HepG2 (cell line): Measurements from ENCODE around the gene MPC1. TPM values are rescaled to one million over a fixed set of nuclear protein-coding genes. Genes with fewer than 3 reads are reported as not detected.

Experiments
- AKAP8 ChIP-seq: sonication (generic); formaldehyde crosslinking; IDR thresholded peaks from 2 replicates; pipeline ENCODE4 v1.5.1; 2020; ENCODE audit warnings: mild to moderate bottlenecking, missing genetic modification reagents
- EP300 ChIP-seq, 3 experiments: sonication (generic) in 1 of 3; formaldehyde crosslinking in 1 of 3; IDR thresholded peaks; 2 replicates each; pipeline versions ENCODE4 v1.5.1 to v1.6.1; 2011 to 2020; ENCODE audit warnings: low read depth in 2 of 3, low read length in 2 of 3, borderline replicate concordance in 1 of 3, improper control_type of control experiment in 1 of 3, mild to moderate bottlenecking in 1 of 3, missing genetic modification reagents in 1 of 3, moderate library complexity in 1 of 3
- ZNF367 ChIP-seq: sonication (generic); formaldehyde crosslinking; IDR thresholded peaks from 2 replicates; pipeline ENCODE4 v1.4.0; 2020; ENCODE audit warnings: missing genetic modification reagents, borderline replicate concordance
- ZNF570 ChIP-seq: sonication (generic); formaldehyde crosslinking; IDR thresholded peaks from 2 replicates; pipeline ENCODE4 v1.4.0; 2020; ENCODE audit warnings: mild to moderate bottlenecking, missing genetic modification reagents, borderline replicate concordance
- ZNF619 ChIP-seq: sonication (generic); formaldehyde crosslinking; IDR thresholded peaks from 2 replicates; pipeline ENCODE4 v1.4.0; 2020; ENCODE audit warnings: mild to moderate bottlenecking, missing genetic modification reagents
- ZNF878 ChIP-seq: sonication (generic); formaldehyde crosslinking; IDR thresholded peaks from 2 replicates; pipeline ENCODE4 v1.8.1; 2023; ENCODE audit warnings: mild to moderate bottlenecking, missing genetic modification reagents, moderate library complexity
- polyA plus RNA-seq, 8 experiments: library from polyadenylated mRNA; depleted of rRNA in 3 of 8; stranded (reverse) in 7 of 8; unstranded in 1 of 8; fragments of >200 nt; fragmentation: Illumina TruSeq in 4 of 8; extraction: Trizol in 4 of 8; gene quantifications; 2 replicates each; pipeline versions ENCODE4 v1.2.1 to v1.2.3, GENCODE V29; 2011 to 2016; ENCODE audit warnings: low read depth in 4 of 8, missing spikeins in 1 of 8, mixed read lengths in 1 of 8; ENCODE audit not compliant: insufficient read depth in 1 of 8
- total RNA-seq, 5 experiments: library from RNA; depleted of rRNA; stranded (reverse); fragments of >200 nt; fragmentation: Illumina TruSeq; extraction: Trizol; gene quantifications; 2 replicates each; pipeline ENCODE4 v1.2.3, GENCODE V29; 2016; ENCODE audit warnings: low read depth in 1 of 5
- TF ChIP-seq, protein P1 (sequence below): sonication (generic); formaldehyde crosslinking; IDR thresholded peaks from 2 replicates; pipeline ENCODE4 v1.9.0; 2021; ENCODE audit warnings: missing genetic modification reagents, borderline replicate concordance
- TF ChIP-seq, protein P2 (sequence below): sonication (generic); formaldehyde crosslinking; IDR thresholded peaks from 2 replicates; pipeline ENCODE4 v1.9.0; 2022; ENCODE audit warnings: low read depth, missing genetic modification reagents
- TF ChIP-seq, protein P3 (sequence below): sonication (generic); formaldehyde crosslinking; IDR thresholded peaks from 2 replicates; pipeline ENCODE4 v1.4.0; 2020; ENCODE audit warnings: missing genetic modification reagents, borderline replicate concordance
- TF ChIP-seq, protein P4 (sequence below): sonication (generic); formaldehyde crosslinking; IDR thresholded peaks from 2 replicates; pipeline ENCODE4 v1.9.0; 2022; ENCODE audit warnings: missing genetic modification reagents, mild to moderate bottlenecking, borderline replicate concordance
- TF ChIP-seq, protein P5 (sequence below): sonication (generic); formaldehyde crosslinking; IDR thresholded peaks from 2 replicates; pipeline ENCODE4 v1.4.0; 2020; ENCODE audit warnings: mild to moderate bottlenecking, missing genetic modification reagents
- TF ChIP-seq, protein P6 (sequence below): sonication (generic); formaldehyde crosslinking; IDR thresholded peaks from 2 replicates; pipeline ENCODE4 v1.5.1; 2020; ENCODE audit warnings: mild to moderate bottlenecking, missing genetic modification reagents, moderate library complexity

MPC1 gene
- total and polyA plus RNA-seq, 2 of the 13 experiments (the other 11 are each of a cell fraction or from before 2014, with no cell fraction given), result 189 to 214 TPM

DNA sequence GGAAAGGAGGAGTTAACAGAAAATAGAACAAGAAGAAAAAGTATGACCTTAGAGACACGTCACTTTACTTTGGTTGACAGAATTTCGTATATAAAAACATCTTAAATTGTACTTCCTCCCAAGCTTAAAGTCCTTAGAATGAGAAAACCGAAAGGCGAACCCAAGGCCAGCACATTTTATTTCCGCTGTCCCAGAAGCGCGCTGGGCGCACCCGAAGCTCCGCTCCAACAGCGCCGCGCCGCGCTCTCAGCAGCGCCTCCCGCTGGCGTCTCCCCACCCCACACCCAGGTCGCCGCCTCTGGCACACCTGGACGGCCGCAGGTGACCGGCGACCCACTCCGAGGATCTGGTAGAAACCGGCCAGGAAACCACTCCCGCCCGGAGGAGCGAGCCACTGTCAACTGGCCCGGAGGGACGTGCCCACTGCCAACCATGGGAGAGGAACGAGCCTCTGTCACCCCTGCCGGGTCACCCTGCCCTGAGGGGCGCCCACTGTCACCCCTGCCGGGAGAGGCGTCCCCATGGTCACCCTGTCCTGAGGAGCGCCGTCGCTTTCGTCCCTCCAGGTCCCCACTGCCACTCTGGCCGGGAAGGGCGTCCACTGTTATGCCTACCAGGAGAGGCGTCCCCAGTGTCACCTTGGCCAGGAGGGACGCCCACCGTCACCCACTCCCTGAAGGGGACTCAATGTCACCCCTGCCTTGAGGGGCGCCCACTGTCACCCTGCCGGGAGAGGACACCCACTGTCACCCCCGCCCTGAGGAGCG lies 824 bp downstream of the MPC1 start (continued):
- TF ChIP-seq, protein P1, sequence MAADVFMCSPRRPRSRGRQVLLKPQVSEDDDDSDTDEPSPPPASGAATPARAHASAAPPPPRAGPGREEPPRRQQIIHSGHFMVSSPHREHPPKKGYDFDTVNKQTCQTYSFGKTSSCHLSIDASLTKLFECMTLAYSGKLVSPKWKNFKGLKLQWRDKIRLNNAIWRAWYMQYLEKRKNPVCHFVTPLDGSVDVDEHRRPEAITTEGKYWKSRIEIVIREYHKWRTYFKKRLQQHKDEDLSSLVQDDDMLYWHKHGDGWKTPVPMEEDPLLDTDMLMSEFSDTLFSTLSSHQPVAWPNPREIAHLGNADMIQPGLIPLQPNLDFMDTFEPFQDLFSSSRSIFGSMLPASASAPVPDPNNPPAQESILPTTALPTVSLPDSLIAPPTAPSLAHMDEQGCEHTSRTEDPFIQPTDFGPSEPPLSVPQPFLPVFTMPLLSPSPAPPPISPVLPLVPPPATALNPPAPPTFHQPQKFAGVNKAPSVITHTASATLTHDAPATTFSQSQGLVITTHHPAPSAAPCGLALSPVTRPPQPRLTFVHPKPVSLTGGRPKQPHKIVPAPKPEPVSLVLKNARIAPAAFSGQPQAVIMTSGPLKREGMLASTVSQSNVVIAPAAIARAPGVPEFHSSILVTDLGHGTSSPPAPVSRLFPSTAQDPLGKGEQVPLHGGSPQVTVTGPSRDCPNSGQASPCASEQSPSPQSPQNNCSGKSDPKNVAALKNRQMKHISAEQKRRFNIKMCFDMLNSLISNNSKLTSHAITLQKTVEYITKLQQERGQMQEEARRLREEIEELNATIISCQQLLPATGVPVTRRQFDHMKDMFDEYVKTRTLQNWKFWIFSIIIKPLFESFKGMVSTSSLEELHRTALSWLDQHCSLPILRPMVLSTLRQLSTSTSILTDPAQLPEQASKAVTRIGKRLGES, result no peak
- TF ChIP-seq, protein P2, sequence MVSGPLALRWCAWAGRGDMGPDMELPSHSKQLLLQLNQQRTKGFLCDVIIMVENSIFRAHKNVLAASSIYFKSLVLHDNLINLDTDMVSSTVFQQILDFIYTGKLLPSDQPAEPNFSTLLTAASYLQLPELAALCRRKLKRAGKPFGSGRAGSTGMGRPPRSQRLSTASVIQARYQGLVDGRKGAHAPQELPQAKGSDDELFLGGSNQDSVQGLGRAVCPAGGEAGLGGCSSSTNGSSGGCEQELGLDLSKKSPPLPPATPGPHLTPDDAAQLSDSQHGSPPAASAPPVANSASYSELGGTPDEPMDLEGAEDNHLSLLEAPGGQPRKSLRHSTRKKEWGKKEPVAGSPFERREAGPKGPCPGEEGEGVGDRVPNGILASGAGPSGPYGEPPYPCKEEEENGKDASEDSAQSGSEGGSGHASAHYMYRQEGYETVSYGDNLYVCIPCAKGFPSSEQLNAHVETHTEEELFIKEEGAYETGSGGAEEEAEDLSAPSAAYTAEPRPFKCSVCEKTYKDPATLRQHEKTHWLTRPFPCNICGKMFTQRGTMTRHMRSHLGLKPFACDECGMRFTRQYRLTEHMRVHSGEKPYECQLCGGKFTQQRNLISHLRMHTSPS (CRISPR knock-in tag), result peak; percentile 57; the same call in 1 of the 2 replicates
- TF ChIP-seq EP300 (IDR thresholded peaks at IDR 0.05; ENCODE audit: low read depth in 2 of 2, low read length in 2 of 2), result 0 out of 4 replicates have a peak, but pooled peaks have one; percentile 8 to 19
- TF ChIP-seq EP300 (CRISPR knock-in tag; IDR thresholded peaks at IDR 0.05; ENCODE audit: borderline replicate concordance), result no peak; the same call in 1 of the 2 replicates
- TF ChIP-seq, protein P3, sequence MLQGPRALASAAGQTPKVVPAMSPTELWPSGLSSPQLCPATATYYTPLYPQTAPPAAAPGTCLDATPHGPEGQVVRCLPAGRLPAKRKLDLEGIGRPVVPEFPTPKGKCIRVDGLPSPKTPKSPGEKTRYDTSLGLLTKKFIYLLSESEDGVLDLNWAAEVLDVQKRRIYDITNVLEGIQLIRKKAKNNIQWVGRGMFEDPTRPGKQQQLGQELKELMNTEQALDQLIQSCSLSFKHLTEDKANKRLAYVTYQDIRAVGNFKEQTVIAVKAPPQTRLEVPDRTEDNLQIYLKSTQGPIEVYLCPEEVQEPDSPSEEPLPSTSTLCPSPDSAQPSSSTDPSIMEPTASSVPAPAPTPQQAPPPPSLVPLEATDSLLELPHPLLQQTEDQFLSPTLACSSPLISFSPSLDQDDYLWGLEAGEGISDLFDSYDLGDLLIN, result no peak
- peak; percentile 33; the same call in 1 of the 2 replicates for TF ChIP-seq AKAP8
- no peak for TF ChIP-seq ZNF570 (CRISPR knock-in tag)
- TF ChIP-seq, protein P4, sequence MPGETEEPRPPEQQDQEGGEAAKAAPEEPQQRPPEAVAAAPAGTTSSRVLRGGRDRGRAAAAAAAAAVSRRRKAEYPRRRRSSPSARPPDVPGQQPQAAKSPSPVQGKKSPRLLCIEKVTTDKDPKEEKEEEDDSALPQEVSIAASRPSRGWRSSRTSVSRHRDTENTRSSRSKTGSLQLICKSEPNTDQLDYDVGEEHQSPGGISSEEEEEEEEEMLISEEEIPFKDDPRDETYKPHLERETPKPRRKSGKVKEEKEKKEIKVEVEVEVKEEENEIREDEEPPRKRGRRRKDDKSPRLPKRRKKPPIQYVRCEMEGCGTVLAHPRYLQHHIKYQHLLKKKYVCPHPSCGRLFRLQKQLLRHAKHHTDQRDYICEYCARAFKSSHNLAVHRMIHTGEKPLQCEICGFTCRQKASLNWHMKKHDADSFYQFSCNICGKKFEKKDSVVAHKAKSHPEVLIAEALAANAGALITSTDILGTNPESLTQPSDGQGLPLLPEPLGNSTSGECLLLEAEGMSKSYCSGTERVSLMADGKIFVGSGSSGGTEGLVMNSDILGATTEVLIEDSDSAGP (CRISPR knock-in tag), result peak; percentile 86
- TF ChIP-seq ZNF367, result no peak
- TF ChIP-seq, protein P5, sequence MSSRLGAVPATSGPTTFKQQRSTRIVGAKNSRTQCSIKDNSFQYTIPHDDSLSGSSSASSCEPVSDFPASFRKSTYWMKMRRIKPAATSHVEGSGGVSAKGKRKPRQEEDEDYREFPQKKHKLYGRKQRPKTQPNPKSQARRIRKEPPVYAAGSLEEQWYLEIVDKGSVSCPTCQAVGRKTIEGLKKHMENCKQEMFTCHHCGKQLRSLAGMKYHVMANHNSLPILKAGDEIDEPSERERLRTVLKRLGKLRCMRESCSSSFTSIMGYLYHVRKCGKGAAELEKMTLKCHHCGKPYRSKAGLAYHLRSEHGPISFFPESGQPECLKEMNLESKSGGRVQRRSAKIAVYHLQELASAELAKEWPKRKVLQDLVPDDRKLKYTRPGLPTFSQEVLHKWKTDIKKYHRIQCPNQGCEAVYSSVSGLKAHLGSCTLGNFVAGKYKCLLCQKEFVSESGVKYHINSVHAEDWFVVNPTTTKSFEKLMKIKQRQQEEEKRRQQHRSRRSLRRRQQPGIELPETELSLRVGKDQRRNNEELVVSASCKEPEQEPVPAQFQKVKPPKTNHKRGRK, result no peak; the same call in 1 of the 2 replicates
- peak; percentile 74; the same call in 1 of the 2 replicates for TF ChIP-seq ZNF619 (CRISPR knock-in tag)
- no peak for TF ChIP-seq ZNF878 (CRISPR knock-in tag)
- TF ChIP-seq, protein P6, sequence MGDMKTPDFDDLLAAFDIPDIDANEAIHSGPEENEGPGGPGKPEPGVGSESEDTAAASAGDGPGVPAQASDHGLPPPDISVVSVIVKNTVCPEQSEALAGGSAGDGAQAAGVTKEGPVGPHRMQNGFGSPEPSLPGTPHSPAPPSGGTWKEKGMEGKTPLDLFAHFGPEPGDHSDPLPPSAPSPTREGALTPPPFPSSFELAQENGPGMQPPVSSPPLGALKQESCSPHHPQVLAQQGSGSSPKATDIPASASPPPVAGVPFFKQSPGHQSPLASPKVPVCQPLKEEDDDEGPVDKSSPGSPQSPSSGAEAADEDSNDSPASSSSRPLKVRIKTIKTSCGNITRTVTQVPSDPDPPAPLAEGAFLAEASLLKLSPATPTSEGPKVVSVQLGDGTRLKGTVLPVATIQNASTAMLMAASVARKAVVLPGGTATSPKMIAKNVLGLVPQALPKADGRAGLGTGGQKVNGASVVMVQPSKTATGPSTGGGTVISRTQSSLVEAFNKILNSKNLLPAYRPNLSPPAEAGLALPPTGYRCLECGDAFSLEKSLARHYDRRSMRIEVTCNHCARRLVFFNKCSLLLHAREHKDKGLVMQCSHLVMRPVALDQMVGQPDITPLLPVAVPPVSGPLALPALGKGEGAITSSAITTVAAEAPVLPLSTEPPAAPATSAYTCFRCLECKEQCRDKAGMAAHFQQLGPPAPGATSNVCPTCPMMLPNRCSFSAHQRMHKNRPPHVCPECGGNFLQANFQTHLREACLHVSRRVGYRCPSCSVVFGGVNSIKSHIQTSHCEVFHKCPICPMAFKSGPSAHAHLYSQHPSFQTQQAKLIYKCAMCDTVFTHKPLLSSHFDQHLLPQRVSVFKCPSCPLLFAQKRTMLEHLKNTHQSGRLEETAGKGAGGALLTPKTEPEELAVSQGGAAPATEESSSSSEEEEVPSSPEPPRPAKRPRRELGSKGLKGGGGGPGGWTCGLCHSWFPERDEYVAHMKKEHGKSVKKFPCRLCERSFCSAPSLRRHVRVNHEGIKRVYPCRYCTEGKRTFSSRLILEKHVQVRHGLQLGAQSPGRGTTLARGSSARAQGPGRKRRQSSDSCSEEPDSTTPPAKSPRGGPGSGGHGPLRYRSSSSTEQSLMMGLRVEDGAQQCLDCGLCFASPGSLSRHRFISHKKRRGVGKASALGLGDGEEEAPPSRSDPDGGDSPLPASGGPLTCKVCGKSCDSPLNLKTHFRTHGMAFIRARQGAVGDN (CRISPR knock-in tag), result peak; percentile 84
